Measurements from ENCODE around the gene CYBA.

CYBA gene

DNA sequence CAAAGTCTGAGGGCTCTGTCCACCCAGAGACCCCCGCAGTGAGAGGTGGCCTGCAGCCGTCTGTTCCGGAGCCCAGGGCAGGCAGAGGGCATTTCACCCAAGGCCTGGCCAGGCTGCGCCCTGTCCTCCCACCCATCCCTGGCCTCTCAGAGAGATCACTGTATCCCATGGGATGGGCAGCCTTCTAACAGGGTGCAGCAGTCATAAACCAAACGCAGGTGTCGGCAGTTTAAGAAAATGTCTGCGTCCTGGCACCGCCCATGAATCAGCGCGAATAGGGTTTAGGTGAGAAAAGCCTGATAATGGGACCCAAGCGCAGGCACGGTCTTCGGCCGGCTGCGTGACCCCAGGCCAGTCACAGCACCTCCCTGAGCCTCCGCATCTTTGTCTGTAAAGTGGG, 5.4 kb downstream of the CYBA start:
- DNase-seq (ENCODE audit: low read depth), result no peak

GRCh38 chr16:88643644-88643932, 7.3 kb downstream of the CYBA start:
- DNase-seq (ENCODE audit: low read depth), result no peak

DNA sequence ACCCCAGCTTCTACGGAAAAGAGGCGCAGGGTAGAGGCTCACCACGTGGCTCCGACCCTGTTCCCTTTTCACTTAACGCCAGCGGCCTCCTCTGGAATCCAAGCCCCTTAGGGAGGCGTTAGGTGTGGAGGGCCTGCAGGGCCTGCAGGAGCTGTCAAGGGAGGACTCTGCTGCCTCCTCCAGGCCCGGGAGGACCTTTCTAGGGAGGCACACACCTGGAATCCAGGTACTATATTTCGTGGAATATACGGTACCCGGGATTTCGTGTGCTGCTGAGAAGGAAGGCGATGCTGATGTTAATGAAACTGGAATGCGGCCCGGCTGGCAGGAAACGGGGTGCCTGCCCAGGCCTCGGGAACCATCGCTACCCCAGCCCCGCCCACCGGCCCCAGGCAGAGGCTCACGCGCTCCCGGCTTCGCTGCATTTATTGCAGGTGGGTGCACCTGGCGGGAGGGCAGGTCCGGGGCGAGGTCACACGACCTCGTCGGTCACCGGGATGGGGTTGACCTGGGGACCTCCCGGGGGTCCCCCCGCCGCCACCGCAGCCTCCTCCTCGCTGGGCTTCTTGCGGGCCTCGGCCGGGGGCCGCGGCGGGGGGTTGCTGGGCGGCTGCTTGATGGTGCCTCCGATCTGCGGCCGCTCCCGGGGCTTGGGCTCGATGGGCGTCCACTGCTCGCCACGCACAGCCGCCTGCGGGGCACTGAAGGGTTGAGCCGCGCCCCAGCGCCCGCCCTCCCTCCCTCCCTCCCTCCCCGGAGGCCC, 7.8 kb downstream of the CYBA start:
- DNase-seq (ENCODE audit: low read depth), result no peak

DNA sequence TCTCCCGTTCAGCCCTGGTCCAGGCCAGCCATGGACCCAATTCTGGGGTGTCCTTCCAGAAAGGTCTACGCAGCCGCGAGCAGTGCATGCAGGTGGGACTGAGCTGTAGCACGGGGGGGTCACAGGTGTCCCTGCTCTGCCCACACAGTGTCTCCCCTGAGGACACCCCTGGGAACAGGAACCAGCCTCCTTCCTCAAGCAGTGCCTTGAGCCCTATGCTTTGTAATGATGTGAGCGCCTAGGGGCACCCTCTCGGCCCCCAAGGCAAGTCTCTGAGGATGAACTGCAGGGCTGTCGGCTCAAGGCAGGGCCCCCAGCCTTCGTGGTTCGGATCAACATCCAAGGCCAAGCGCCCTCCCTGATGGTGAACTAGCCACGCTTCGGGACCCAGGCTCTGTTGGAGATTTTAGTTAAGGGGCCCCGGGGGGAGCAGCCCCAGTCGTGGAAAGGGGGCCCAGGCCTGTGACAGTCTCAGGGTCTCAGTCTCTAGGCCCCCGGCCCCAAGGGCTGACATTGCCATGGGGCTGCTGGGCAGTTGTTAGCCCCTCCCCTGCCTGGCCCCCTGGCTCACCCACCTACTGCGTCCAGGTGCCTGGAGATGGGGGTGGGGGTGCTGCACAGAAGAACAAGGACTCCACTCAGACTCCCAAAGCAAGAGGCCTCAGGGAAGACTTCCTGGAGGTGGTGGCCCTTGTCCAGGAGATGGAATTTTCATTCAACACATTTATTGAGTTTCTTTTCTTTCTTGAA, 10.2 kb downstream of the CYBA start:
- no peak for DNase-seq (ENCODE audit: low read depth)

DNA sequence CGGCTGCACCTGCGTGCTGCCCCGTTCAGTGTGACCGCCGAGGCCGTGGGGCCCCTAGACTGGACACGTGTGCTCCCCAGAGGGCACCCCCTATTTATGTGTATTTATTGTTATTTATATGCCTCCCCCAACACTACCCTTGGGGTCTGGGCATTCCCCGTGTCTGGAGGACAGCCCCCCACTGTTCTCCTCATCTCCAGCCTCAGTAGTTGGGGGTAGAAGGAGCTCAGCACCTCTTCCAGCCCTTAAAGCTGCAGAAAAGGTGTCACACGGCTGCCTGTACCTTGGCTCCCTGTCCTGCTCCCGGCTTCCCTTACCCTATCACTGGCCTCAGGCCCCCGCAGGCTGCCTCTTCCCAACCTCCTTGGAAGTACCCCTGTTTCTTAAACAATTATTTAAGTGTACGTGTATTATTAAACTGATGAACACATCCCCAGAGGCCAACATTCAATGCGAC, 10.8 kb downstream of the CYBA start:
- DNase-seq (ENCODE audit: low read depth), result no peak

GRCh38 chr16:88639231-88640038, 11.4 kb downstream of the CYBA start:
- no peak for DNase-seq (ENCODE audit: low read depth)

DNA sequence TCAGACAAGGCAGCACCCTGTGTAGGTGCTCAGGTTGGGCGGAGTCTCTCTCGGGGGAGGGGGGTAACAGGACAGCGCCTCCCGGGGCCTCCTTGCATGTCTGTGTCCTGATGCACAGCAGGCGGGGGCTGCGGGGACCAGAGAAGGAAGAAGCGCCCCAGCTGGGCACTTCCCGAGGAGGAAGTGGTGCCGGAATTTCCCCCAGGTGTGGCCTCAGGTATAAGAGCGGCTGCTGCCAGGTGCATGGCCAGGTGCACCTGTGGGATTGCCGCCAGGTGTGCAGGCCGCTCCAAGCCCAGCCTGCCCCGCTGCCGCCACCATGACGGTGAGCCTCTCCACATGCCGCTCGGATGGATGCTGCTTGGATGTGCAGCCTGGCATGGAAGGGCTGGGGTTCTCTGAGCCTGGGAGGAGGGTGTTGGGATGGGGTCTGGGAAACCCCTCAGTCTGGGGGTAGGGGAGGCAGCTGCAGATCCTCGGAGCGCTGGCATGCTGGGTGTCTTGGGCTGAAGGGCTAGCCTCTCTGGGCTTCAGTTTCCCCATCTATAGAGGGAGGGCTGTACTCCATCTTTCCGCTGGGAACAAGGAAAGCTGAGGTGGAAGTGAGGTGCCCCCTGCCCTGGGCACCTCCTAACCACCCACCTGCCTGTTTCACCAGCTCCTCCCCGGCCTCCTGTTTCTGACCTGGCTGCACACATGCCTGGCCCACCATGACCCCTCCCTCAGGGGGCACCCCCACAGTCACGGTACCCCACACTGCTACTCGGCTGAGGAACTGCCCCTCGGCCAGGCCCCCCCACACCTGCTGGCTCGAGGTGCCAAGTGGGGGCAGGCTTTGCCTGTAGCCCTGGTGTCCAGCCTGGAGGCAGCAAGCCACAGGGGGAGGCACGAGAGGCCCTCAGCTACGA, 12.3 kb downstream of the CYBA start, which contains the start of gene IL17C:
Gene IL17C, plus strand, starts transcription at position 250 of the 908 bp plus-strand sequence. Its CDS starts 70 bp downstream, at position 320.
- DNase-seq (ENCODE audit: low read depth), result no peak

DNA sequence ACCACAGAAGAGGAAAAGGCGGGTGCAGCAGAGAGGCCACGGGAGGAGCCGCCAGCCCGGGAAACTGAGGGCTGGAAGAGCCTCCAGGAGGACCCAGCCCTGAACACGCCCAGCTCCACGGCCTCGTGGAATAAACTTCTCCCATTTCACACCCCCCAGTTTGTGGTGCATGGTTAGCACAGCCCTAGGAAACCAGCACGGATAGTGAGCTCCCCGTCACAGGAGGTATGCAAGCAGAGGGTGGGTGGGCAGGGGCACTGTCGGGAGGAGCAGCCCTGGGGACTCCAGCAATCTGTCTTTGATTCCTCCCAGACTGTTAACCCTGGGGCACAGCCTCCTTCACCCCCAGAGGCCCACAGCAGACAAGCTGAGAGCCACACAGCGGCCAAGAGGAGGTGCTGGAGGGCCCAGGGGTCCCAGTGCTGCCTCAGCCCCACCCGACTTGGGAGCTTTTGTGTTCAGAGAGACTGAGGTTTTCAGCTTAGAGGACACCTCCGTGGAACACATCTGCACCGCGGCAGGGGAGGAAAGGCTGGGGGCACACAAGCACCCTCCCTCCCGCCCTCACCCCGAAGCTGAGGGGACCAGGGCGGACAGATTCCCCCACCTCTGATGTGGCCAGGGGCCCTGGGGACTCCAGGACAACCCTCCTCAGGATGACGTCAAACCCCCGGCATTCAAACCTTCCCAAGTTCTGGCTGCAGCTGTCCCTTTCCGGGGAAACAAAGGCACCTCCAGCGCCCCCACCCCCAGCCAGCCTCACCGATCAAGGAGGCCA, 14.2 kb downstream of the CYBA start:
- DNase-seq (ENCODE audit: low read depth), result no peak

- DNase-seq (ENCODE audit: low read depth), result no peak
Measured at GRCh38 chr16:88635671-88636319, 15.1 kb downstream of the CYBA start.

DNA sequence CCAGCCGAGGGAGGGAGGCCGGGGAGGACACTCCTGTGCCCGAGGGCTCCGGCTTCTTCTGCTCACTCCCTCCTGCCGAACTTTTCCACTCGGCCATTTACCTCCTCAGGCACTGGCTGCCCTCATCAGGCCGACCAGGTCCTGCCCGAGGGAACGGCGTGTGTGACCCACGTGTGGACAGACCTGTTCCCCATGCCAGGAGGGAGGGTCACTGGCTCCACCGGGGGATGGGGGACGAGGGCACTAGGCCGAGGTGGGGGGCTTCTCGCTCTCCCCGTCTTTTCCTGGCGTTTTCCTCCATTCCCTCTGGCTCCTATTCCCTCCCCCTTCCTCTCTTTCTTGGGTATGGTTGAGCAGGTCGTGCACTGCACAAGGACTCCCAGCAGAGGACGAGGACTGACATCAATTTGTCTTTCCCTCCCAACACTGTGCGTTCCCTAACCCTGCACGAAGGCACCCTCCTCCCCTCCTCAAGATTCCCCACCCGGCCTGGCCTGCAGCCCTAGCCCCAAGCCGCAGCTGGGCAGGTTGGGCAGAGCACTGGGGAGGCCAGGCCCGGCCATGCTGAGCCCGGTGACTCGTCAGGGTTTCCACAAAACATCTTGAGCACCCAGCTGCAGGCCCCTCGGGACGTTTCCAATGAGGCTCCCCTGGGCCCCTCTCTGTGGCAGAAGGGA, 15.7 kb downstream of the CYBA start:
- DNase-seq (ENCODE audit: low read depth), result peak; percentile 8

DNA sequence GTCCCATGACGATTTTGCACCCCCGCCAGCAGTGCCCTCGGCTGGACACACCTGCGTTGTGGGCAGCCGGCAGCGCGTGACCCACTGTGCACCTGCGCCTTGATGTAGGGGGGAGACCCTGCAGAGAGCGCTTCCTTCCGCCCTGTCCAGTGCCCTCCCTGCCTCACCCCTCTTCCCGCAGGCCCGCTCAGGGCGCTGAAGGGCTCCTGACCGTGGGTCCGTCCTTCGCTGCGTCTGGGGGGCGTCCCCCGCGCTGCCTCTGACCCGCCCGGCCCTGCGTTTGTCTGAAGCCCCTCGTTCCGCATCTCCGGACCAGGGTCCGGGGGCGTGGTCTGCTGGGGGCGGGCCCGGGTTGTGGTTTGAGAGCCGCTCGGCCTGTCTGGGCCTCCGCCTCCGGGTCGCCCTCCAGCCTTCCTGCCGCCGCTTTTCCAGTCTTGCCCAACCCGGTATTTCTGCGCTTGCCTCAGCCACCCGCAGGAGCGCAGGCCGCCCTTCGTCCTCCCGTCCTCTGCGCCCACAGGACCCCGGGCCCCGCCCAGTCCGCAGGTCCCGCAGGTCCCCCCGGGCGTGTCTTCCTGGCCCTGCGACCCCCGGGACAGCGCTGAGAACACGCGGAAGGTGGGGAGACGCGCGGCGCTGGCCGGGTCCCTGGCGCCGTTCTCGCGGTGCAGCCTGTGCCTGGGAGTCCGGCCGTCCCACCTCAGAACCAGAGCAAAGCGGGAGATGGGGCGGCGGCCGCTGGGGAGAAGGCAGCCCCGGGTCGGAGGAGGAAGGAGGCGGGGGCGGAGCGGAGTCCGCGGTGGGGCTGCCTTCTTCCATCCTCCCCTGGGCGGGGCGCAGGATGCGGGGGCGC, 16.5 kb downstream of the CYBA start:
- DNase-seq (ENCODE audit: low read depth), result peak; percentile 71

DNA sequence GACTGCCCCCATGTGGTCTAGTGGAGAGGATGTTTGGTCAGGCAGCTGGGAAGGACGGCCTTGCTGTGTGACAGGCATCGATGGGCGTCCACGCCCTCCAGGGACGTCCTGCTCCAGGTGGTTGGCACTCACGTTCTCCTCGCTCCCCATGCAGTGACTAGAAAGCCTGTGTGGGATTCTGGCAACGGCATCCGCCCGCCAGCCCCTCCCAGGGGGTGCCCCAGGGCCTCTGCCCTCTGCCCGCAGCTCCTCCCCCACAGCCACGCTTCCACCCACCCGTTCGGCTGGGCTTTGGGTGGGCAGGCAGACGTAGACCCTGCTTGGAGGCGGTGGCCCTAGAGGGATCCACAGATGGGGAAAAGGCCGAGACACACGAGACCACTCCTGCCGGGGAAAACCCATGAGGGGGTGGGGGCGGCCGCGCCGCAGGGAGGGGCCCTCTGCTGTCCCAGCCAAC, 17.1 kb downstream of the CYBA start:
- peak; percentile 42 for DNase-seq (ENCODE audit: low read depth)

DNA sequence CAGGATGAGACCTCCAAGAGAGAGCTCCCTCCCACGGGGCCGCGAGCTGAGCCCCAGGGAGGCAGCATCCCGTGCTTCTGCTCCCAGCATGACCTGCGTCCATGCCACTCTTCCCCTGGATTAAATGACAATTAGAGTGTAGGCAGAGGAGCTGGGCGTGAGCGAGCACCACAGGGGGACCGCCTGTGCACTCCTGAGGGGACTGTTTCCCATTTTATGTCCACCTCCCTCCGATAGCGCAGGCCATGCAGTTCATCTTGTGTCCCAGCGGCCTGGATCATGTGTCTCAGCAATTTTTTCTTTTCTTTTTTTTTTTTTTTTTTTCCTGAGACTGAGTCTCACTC, 18.3 kb downstream of the CYBA start:
- no peak for DNase-seq (ENCODE audit: low read depth)

- no peak for DNase-seq (ENCODE audit: low read depth)
Measured at GRCh38 chr16:88631920-88632586, 18.8 kb downstream of the CYBA start.

- no peak for DNase-seq (ENCODE audit: low read depth)
Measured at GRCh38 chr16:88631384-88631783, 19.5 kb downstream of the CYBA start.

DNA sequence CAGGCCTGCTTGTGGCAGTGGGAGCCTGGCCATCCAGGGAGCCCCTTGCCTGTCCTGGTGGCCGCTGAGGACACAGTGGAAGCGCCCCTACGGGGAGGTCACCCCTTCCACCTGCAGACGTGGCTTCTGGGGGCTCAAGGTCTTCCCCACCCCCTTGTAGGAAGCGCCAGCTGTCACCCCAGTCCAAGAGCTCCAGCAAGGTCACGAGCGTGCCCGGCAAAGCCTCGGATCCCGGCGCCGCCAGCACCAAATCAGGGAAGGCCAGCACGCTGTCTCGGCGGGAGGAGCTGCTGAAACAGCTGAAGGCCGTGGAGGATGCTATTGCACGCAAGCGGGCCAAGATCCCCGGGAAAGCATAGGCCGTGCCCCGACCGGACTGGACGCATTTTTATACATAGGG, 19.9 kb downstream of the CYBA start:
- no peak for DNase-seq (ENCODE audit: low read depth)

- DNase-seq (ENCODE audit: low read depth), result no peak
Measured at GRCh38 chr16:88630433-88630832, 20.4 kb downstream of the CYBA start.

DNA sequence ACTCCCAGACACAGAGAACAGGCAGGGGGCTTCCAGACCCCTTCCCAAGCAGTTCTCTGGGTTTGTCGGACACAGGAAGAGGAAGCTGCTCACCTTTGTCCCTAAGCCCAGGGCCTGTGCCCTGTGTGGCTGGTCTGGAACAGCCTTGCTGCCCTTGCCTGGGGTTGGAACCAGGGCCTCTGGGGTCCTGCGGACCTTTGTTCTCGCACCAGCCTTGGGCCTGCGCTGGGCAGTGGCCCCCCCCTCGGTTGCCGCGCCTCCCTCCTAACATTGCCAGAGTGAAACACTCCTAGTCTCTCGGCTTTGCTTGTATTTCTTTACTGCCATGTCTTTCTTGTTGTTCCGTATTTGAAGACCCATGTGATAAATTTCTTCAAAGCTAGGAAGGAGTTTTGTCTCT, 21.0 kb downstream of the CYBA start:
- DNase-seq (ENCODE audit: low read depth), result no peak
